HL-60/S4 treated with phorbol 12-myristate 13-acetate at 8.2 ng/mL for 4 days and 3 days (cell line): Measurements from ENCODE around the gene CHST11.
"Not testable (repeated sequence)": the region's sequence is repeated elsewhere in the genome, so short reads cannot be mapped to it uniquely, and the experiment has no call there.

Experiments
- in situ Hi-C: fragments of 300-500 bp; cut with MboI; formaldehyde crosslinking; loops from 2 replicates; pipeline ENCODE4 v1.15.0; 2022; ENCODE audit warnings: low sequenced_read_pairs

CHST11 gene

DNA sequence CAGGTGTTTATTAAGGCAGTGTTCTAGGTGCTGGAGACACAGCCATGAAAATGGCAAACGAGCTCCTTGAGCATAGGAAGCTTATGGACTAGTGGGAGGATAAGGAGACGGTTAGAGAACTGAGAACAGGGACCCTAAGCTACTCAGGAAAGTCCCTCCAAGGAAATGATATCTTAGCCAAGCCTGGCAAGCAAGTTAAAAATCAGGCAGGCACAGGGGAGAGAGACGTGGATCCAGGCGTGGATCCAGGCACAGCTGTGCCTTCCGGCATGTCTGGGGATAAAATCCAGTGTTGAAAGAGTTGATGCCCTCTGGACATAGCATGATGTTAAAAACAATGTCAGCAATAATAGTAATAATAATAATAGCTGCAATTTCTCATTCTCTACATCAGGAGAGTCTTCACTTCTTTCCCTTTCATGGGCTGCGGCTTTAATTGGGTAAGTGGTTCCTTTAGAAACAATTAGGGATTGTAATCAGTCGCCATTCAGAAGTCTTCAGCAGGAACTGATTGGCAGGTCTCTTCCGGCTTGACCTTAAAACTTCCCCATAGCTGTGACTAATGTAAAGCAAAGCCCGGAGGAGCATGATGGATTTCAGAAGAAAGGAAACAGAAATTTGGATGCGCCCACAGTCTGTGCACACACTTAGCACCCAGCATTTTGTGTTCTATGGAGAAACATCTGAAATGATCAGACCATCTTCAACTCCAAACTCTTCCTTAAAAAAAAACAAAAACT, 271.1 kb downstream of the CHST11 start:
- in situ Hi-C loops = no loop called here

DNA sequence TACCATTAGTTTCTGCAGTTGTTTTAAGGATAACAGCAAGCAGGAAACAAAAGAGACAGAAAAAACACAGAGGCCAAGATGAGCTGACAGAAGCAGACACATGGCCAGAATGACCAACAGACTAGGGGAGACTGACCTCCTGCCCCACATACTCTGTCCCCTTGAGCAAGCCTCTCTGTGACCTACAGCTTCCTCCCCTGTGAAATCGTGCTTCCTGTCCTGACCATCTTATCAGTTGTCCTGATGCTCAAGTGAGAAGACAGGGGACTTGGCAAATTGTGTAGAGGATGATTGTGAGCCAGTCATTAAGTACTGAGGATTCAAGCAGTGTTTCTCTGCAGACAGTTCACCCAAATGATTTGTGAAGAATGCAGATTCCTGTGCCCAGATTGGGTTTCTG, 272.3 kb downstream of the CHST11 start:
- in situ Hi-C loops = no loop called here

DNA sequence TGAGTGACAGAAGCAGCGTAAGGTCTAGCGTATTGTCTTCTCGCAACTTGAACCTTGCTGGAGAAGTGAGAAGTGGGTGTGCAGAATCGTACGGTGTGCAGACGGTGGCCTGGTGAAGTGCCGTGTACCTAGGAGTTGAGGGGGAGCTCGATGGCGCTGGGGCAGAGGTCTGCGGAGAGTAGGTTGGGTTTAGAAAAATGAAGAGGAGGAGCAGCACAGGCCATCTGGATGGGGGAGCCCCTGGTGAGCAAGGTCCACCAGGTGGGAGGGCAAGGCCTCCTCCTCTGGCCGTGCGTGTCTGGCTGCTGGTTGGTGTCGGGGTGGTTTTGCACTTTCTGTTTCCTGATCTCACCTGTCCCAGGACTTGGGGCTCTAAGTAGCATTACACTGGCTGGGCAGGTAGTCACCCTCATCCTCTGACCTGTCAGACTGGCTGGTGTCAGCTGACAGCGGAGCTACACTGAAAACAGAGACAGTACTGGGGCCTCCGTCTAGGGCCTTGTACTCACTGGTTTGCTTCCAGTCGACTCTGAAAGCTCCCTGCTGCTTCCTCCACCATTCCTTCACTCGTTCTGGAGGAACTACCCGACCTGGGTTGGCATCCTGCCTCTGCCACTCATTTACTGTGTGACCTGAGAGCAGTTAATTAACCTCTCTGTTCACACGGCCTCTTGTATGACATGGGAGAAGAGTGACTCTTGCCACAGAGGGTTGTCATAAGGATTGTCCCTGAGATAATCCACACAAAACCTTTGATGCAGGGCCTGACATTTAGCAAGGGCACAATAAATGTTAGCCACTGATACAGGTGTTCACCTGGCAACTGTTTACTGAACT, 273.1 kb downstream of the CHST11 start:
- in situ Hi-C loops = no loop called here

DNA sequence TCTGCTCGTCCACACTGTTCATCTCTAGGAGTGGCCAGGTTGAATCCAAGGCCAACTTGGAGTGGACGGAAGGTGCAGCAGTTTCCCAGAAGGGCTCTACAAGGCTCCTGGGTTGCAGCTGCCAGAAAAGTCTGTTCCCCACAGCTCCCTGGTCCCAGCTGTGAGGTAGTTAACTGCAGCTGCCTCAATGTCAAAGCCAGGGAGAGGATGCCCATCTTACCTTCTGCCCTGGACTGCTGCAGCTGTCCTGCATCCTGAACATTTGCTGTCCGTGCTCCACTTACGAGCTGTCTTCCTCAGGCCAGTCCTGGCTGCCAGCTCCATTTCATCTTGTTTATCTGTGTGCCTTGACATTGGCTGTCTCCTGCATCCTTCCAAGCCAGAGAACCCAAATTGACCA, 274.0 kb downstream of the CHST11 start:
- in situ Hi-C loops = no loop called here

- in situ Hi-C loops = no loop called here
Observed at GRCh38 chr12:104733717-104734175, 277.0 kb downstream of the CHST11 start.

DNA sequence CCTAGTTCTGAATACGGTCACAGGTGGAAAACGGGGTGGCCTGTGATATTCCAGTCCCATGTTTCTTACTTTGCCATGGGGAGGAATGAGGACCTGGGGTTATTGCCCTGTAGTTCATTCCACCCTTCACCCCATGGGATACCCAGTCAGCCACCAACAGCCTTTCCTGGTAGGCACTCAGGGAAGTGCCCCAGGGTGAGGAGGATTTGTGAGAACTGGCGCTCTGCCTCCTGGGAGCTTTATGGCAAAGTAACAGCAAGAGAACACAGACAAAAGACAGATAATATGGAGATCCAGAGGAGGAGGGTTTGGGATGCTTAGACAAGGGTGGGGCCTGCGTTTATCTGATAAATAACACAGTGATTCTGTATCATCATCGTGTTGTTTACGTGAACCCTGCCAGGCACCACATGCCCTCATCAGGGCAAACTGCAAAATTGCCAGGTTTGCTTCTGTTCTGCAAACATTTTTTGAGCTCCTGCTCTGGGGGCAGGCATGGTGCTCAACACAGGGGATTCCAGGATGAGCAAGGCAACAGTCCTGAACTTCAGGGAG, 277.9 kb downstream of the CHST11 start:
- in situ Hi-C loops = no loop called here

DNA sequence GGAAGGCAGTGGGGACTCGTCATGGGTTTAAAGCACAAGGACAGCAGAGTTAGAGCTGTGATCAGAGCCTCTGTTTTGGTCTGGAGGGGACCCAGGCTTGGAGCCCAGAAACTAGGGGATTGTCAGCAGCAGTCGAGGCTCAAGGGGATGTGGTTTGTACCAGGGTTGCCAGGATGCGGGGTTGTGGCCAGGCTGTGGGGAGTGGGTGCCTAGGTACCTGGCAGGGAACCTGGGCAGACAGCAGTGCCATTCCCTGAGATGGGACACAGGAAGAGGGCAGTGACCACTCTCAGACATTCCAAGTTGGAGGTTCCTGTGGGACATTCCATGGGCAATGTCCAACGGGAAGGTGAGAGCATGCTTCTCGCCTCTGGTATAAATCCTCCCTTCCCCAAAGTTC, 279.1 kb downstream of the CHST11 start:
- in situ Hi-C loops = no loop called here

GRCh38 chr12:104736307-104736706, 279.6 kb downstream of the CHST11 start:
- in situ Hi-C loops = no loop called here

DNA sequence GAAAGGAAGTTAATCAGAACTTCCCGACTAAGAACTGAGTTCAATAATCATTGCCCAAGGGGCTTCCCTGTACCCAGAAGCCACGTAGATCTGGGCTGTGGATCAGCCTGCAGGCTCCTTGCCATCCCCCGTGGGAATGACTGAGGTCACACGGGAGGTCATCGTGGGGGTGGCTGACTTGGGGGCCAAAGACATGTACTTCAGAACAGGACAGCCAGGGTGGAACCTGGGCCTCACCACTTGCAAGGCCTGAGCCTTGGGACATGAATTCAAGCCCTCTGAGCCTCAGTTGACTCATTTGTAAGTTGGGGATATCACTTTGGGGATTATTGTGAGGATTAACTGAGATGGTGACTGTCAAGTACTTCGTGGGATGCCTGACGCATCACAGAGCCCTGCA, 280.4 kb downstream of the CHST11 start:
- in situ Hi-C loops = no loop called here

- in situ Hi-C loops = no loop called here
Observed at GRCh38 chr12:104737791-104738301, 281.1 kb downstream of the CHST11 start.

- in situ Hi-C loops = no loop called here
Observed at GRCh38 chr12:104738331-104738730, 281.6 kb downstream of the CHST11 start.

- in situ Hi-C loops = no loop called here
Observed at GRCh38 chr12:104738776-104739642, 282.3 kb downstream of the CHST11 start.

- in situ Hi-C loops = no loop called here
Observed at GRCh38 chr12:104740668-104741067, 283.9 kb downstream of the CHST11 start.

DNA sequence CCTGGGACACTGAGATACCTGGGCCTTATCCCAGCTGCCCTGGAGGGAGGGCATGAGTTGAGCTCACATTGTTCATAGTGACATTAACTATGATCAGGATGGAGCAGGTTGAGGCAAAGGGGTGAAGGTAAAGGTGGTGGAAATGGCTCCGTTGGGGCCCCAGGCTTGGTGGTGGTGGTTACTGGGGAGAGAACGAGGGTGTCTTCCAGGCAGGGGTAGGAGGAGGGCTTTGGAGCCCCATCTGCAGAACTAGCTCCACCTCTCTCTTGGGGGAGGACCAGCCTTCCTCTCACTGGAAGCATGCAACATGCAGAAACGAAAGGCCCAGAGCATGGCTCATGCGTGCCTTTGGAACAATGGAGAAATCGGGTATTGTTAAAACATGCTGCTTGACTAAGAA, 284.3 kb downstream of the CHST11 start:
- in situ Hi-C loops = no loop called here

GRCh38 chr12:104741497-104742367, 285.0 kb downstream of the CHST11 start:
- in situ Hi-C loops = no loop called here

GRCh38 chr12:104742551-104743201, 285.9 kb downstream of the CHST11 start:
- in situ Hi-C loops = no loop called here

DNA sequence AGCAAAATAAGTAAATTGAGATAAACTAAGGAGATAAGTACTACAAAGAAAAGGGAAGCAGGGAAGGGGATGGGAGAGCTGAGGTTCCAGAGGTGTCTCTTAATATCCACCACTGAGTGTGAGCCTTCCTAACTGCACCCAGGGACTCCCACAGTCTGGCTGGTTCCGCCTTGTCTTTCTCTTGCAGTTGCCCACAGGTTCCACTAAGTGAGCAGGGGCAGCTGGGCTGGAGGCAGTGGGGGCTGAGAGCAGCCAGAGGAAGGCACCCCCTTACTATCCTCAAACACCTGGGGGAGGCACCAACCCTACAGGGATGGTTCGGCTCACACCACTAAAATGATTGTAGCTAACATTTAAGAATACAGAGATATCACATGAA, 286.4 kb downstream of the CHST11 start:
- in situ Hi-C loops = no loop called here

GRCh38 chr12:104743753-104744548, 287.2 kb downstream of the CHST11 start:
- in situ Hi-C loops = not testable (repeated sequence)
